ENCODE results near the gene RHOD.

DNA sequence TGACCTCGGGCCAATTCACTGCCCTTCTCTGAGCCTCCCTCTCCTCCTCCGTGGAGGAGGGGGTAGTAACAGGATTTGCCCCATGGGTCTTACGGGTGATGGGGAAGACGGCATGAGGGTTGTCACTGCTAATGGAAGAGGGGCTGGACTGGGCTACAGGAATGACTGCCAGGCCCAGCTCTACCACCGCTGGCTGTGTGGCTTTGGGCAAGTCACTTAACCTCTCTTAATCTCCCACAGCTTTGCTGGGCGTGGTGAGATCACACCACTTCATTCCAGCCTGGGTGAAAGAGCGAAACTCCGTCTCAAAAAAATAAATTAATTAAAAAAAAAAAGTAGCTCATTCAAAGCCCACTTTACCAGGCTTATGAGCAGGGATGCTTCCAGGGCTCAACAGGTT lies 30.9 kb upstream of the RHOD start:
- TF ChIP-seq CTCF (IDR thresholded peaks at IDR 0.05) = no peak
- TF ChIP-seq, protein P1, sequence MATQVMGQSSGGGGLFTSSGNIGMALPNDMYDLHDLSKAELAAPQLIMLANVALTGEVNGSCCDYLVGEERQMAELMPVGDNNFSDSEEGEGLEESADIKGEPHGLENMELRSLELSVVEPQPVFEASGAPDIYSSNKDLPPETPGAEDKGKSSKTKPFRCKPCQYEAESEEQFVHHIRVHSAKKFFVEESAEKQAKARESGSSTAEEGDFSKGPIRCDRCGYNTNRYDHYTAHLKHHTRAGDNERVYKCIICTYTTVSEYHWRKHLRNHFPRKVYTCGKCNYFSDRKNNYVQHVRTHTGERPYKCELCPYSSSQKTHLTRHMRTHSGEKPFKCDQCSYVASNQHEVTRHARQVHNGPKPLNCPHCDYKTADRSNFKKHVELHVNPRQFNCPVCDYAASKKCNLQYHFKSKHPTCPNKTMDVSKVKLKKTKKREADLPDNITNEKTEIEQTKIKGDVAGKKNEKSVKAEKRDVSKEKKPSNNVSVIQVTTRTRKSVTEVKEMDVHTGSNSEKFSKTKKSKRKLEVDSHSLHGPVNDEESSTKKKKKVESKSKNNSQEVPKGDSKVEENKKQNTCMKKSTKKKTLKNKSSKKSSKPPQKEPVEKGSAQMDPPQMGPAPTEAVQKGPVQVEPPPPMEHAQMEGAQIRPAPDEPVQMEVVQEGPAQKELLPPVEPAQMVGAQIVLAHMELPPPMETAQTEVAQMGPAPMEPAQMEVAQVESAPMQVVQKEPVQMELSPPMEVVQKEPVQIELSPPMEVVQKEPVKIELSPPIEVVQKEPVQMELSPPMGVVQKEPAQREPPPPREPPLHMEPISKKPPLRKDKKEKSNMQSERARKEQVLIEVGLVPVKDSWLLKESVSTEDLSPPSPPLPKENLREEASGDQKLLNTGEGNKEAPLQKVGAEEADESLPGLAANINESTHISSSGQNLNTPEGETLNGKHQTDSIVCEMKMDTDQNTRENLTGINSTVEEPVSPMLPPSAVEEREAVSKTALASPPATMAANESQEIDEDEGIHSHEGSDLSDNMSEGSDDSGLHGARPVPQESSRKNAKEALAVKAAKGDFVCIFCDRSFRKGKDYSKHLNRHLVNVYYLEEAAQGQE (IDR thresholded peaks at IDR 0.05; ENCODE audit: insufficient read depth in 1 of 2, low read depth in 2 of 2, low read length in 1 of 2) = no peak
- TF ChIP-seq POLR2AphosphoS5 (IDR thresholded peaks at IDR 0.05; ENCODE audit: low read depth, low read length) = no peak
- TF ChIP-seq TCF7L2 (IDR thresholded peaks at IDR 0.05; ENCODE audit: low read depth, low read length) = no peak
